ENCODE data around the gene WASHC2C.
"Not testable (repeated sequence)": the region's sequence is repeated elsewhere in the genome, so short reads cannot be mapped to it uniquely, and the experiment has no call there.

- not testable (repeated sequence) for TF ChIP-seq CTCF (conservative IDR thresholded peaks at IDR 0.05); ZFX (IDR thresholded peaks at IDR 0.05)
Observed at GRCh38 chr10:45822918-45823317, 95.9 kb downstream of the WASHC2C start.
